ENCODE measurements around the gene VPREB3. TPM values are rescaled to one million over a fixed set of nuclear protein-coding genes. Genes with fewer than 3 reads are reported as not detected.

Gene VPREB3
- total RNA-seq, result not detected

GRCh38 chr22:23754220-23754919 lies at the start of gene VPREB3:
TSS of gene VPREB3 (minus strand) at chr22:23754425. CDS start at chr22:23754363, 62 bp downstream.

GRCh38 chr22:23786752-23787599 lies 32.8 kb upstream of the VPREB3 start, which contains the start of gene SMARCB1:
TSS of gene SMARCB1 (plus strand) at chr22:23786966. CDS start at chr22:23787170, 204 bp downstream.

GRCh38 chr22:23772649-23773473 lies 18.6 kb upstream of the VPREB3 start, which contains the start of gene MMP11:
TSS of gene MMP11 (plus strand) at chr22:23772849. CDS start at chr22:23772871, 22 bp downstream.

DNA sequence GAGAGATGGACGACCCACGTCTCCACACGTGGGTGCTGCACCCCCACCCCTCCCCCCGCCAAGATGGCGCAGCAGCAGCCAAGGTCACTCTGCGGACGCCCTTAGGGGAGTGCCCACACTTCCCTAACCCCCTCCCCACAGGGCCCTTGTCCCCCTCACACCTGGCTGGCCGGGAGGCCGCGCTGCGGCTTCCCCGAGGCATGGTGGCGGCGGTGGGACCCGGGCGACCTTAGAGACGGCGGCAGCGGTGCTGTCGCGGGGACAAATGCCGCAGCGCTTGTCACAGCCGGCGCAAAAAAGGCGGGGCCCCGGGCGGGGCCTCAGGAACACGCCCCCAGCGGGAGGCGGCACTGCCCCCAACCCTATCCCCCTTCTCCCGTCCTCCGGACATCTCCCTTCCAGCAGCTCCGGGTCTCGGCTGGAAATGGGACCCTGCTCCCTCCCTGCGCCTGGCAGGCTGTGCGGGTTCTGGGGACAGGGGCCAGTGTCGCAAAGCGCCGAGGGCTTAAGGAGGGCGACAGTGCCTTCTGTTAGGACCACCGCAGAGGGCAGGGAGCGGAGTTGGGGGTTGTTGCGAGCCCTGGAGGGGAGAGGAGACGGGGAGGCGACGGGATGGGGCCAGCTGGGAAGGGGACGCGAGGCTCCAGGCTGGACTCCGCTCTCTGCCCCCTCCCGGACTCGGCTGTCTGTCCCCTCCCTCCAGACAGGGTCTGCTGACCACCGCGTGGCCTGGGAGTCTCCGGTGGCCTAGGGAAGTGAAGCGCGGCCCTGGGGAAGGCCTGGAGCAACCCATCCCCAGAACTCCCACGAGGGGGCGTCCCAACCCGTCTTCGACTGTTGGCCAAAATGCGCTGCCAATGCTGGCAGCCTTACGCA lies 13.7 kb upstream of the VPREB3 start, which contains the start of gene CHCHD10:
TSS of gene CHCHD10 (minus strand) at position 300 of the 876 bp plus-strand sequence. CDS start at position 202, 98 bp downstream.

GRCh38 chr22:23762842-23763578 lies 8.8 kb upstream of the VPREB3 start, which contains the start of gene C22orf15:
TSS of gene C22orf15 (plus strand) at chr22:23762990. CDS start at chr22:23763307, 317 bp downstream.

DNA sequence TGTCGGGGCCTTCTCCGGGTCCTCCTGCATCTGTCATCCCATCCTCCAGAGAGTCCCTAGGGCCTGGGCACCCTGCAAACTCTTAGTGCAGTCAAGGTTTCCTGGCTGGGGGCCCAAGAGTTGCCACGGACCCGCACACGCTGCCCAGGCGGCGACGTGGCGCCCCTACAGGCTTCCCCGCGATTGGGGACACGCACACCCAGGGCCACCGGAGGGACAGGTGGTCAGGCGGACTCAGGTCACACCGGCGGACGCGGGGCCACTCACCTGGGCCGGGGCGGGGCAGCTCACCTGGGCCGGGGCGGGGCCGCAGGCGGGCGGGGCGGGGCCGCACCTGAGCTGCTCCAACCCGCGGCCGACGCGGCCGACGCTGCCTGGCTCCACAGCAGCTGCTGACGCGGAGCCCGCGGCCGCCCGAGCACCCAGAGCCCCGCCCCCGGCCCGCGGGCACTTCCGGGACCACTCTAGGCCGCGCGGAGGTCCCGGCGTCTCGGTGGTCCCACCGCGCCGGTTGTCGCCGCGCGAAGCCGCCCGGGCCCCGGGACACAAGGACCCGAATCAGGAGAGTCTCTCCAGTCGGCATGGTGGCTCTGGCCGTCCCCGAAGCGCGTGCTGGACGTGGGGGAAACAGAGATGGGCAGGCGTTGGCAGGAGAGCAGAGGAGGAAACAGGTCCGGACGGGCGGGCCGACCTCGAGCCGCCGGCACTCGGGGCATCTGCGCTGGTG lies 3.3 kb downstream of the VPREB3 start, which contains the start of gene ZNF70:
TSS of gene ZNF70 (minus strand) at position 399 of the 727 bp plus-strand sequence. CDS start 5,972 bp downstream, outside the sequence.

Other genes with a start within 250 kb of the VPREB3 start
- not detected for gene IGLL1, start 174.1 kb downstream of the VPREB3 start, total RNA-seq
- 1 to 10 TPM in 1 of 2 experiments, under 1 TPM in 1; 0.88 to 1.0 TPM for gene DRICH1, start 122.1 kb downstream of the VPREB3 start, total RNA-seq
- gene RGL4, start 63.4 kb downstream of the VPREB3 start, total RNA-seq, result 10 to 100 TPM; 23.7 to 25.7 TPM
- gene ZNF70, start 3.3 kb downstream of the VPREB3 start, total RNA-seq, result 1 to 10 TPM; 2.0 to 2.2 TPM
- 1 to 10 TPM; 2.2 to 3.6 TPM for gene C22orf15, start 8.6 kb upstream of the VPREB3 start, total RNA-seq
- gene CHCHD10, start 13.5 kb upstream of the VPREB3 start, total RNA-seq, result 10 to 100 TPM; 64.1 to 70.9 TPM
- 1 to 10 TPM; 1.0 to 1.2 TPM for gene MMP11, start 18.4 kb upstream of the VPREB3 start, total RNA-seq
- gene SMARCB1, start 32.5 kb upstream of the VPREB3 start, total RNA-seq, result 10 to 100 TPM; 71.0 to 78.1 TPM
- 10 to 100 TPM; 10.2 to 12.0 TPM for gene DERL3, start 84.6 kb upstream of the VPREB3 start, total RNA-seq
- gene SLC2A11, start 103.5 kb upstream of the VPREB3 start, total RNA-seq, result 10 to 100 TPM; 10.0 to 13.7 TPM
- gene MIF, start 140.0 kb upstream of the VPREB3 start, total RNA-seq, result 100 to 1,000 TPM; 974 to 985 TPM
- gene GSTT2B, start 206.8 kb upstream of the VPREB3 start, total RNA-seq, result not detected
- 1 to 10 TPM; 2.9 to 3.0 TPM for gene DDTL, start 212.5 kb upstream of the VPREB3 start, total RNA-seq
- 100 to 1,000 TPM; 136 to 143 TPM for gene DDT, start 220.0 kb upstream of the VPREB3 start, total RNA-seq
- not detected for gene GSTT2, start 225.7 kb upstream of the VPREB3 start, total RNA-seq